ENCODE measurements around the gene PRMT2.
"Not testable (repeated sequence)": the region's sequence is repeated elsewhere in the genome, so short reads cannot be mapped to it uniquely, and the experiment has no call there.

Gene PRMT2

GRCh38 chr21:46627726-46628125 is 7.7 kb upstream of the PRMT2 start:
- Histone ChIP-seq H3K4me3 (replicated peaks; ENCODE audit: insufficient read depth, low read length) (no peak overlapping the region), H3K27ac (replicated peaks) (peak overlapping the region; percentile 54), H3K27me3 (ENCODE audit: insufficient read depth, poor library complexity, severe bottlenecking) (no peaks in the 10 kb centered on the region)
- TF ChIP-seq REST (IDR thresholded peaks at IDR 0.05; ENCODE audit: insufficient replicate concordance, low read depth): no peak
- no peak for TF ChIP-seq POLR2AphosphoS5 (IDR thresholded peaks at IDR 0.05; ENCODE audit: low read depth)
- TF ChIP-seq SPI1 (IDR thresholded peaks at IDR 0.05; ENCODE audit: borderline replicate concordance, low read depth): no peak
- no peak for TF ChIP-seq GABPA (IDR thresholded peaks at IDR 0.05; ENCODE audit: low read depth)
- no peak for TF ChIP-seq CTCF (IDR thresholded peaks at IDR 0.05; ENCODE audit: insufficient read depth, low read length)
- no peak for DNase-seq (ENCODE audit: low read depth in 1 of 2, low spot score in 1 of 2)

GRCh38 chr21:46628868-46629267 is 6.6 kb upstream of the PRMT2 start:
- no peak overlapping the region for H3K27ac ChIP-seq (replicated peaks)
- H3K27me3 ChIP-seq (ENCODE audit: insufficient read depth, poor library complexity, severe bottlenecking): no peaks in the 10 kb centered on the region
- H3K4me3 ChIP-seq (replicated peaks; ENCODE audit: insufficient read depth, low read length): no peak overlapping the region
- DNase-seq (ENCODE audit: low read depth in 1 of 2, low spot score in 1 of 2): no peak
- no peak for TF ChIP-seq SPI1 (IDR thresholded peaks at IDR 0.05; ENCODE audit: borderline replicate concordance, low read depth)
- no peak for TF ChIP-seq CTCF (IDR thresholded peaks at IDR 0.05; ENCODE audit: insufficient read depth, low read length)
- no peak for TF ChIP-seq GABPA (IDR thresholded peaks at IDR 0.05; ENCODE audit: low read depth)
- TF ChIP-seq REST (IDR thresholded peaks at IDR 0.05; ENCODE audit: insufficient replicate concordance, low read depth): no peak
- TF ChIP-seq POLR2AphosphoS5 (IDR thresholded peaks at IDR 0.05; ENCODE audit: low read depth): no peak

GRCh38 chr21:46630915-46631314 is 4.6 kb upstream of the PRMT2 start:
- not testable (repeated sequence) for H3K27ac ChIP-seq (replicated peaks); DNase-seq (ENCODE audit: low read depth in 1 of 2, low spot score in 1 of 2); H3K4me3 ChIP-seq (replicated peaks; ENCODE audit: insufficient read depth, low read length); H3K27me3 ChIP-seq (ENCODE audit: insufficient read depth, poor library complexity, severe bottlenecking)

- Histone ChIP-seq H3K27me3 (ENCODE audit: insufficient read depth, poor library complexity, severe bottlenecking) (no peaks in the 10 kb centered on the region), H3K4me3 (replicated peaks; ENCODE audit: insufficient read depth, low read length) (no peak overlapping the region), H3K27ac (replicated peaks) (no peak overlapping the region)
- no peak for DNase-seq (ENCODE audit: low read depth in 1 of 2, low spot score in 1 of 2)
- TF ChIP-seq POLR2AphosphoS5 (IDR thresholded peaks at IDR 0.05; ENCODE audit: low read depth): no peak
- TF ChIP-seq REST (IDR thresholded peaks at IDR 0.05; ENCODE audit: insufficient replicate concordance, low read depth): no peak
- TF ChIP-seq CTCF (IDR thresholded peaks at IDR 0.05; ENCODE audit: insufficient read depth, low read length): no peak
- no peak for TF ChIP-seq SPI1 (IDR thresholded peaks at IDR 0.05; ENCODE audit: borderline replicate concordance, low read depth)
- TF ChIP-seq GABPA (IDR thresholded peaks at IDR 0.05; ENCODE audit: low read depth): no peak
Measured at GRCh38 chr21:46633566-46633965, 1.9 kb upstream of the PRMT2 start.
